HCT116 (cell line): ENCODE measurements around the gene OPN4. TPM values are rescaled to one million over a fixed set of nuclear protein-coding genes. Genes with fewer than 3 reads are reported as not detected.

Experiments
- ATAC-seq: fragments of 200-7000 bp; cut with Tn5 transposase; 2 replicates; pipeline ENCODE4 v1.9.1; 2020; ENCODE audit warnings: mild to moderate bottlenecking, moderate library complexity
- BruUV-seq: library from RNA; stranded (reverse); fragments of 400-500 nt; replicated peaks from 2 replicates; lab custom pipeline; 2021; lab: Mats Ljungman, UMichigan
- CTCF ChIA-PET: fragments of 300-600 bp; sonication (Branson Sonifier 250); formaldehyde crosslinking; loops from one replicate; lab custom pipeline; 2021; ENCODE audit warnings: antibody characterized with exemption; lab: Charles Lee
- POLR2A ChIA-PET: fragments of 300-600, 350-600 bp; sonication (Branson Sonifier 250); formaldehyde crosslinking; loops from one replicate; lab custom pipeline; 2021; ENCODE audit warnings: antibody characterized with exemption; lab: Charles Lee
- RAD21 ChIA-PET, 2 experiments: fragments of 300-600 bp; sonication (Branson Sonifier 250); formaldehyde crosslinking; loops; one replicate each; lab custom pipeline; 2023; ENCODE audit warnings: low total read pairs in 2 of 2; ENCODE audit not compliant: uncharacterized antibody in 2 of 2, unreplicated experiment in 2 of 2, low non-redundant PET in 1 of 2; lab: Charles Lee
- DNase-seq: peaks from one replicate; pipeline ENCODE4 v3.0.0-alpha.2; 2010; ENCODE audit warnings: low read depth, low spot score
- H2AFZ ChIP-seq: fragments of 200-600 bp; shearing (Covaris generic), sonication (generic); 2 replicates; pipeline ENCODE4 v1.6.1; 2017; ENCODE audit warnings: low read depth, mixed run types, mixed read lengths, antibody characterized with exemption, low read length; ENCODE audit not compliant: poor library complexity, severe bottlenecking
- H3K27ac ChIP-seq: 2 replicates; pipeline ENCODE4 v1.5.1; 2012; ENCODE audit warnings: low read depth, low read length
- H3K27me3 ChIP-seq: fragments of 200-600 bp; sonication (generic); 2 replicates; pipeline ENCODE4 v1.6.1; 2016; ENCODE audit warnings: mixed run types, low read length, mixed read lengths; ENCODE audit not compliant: insufficient read depth
- H3K36me3 ChIP-seq, 2 experiments: fragments of 200-500 bp in 1 of 2; fragments of 200-600 bp in 1 of 2; sonication (Bioruptor generic) in 1 of 2; sonication (generic) in 1 of 2; 2 replicates each; pipeline versions ENCODE4 v1.5.1 to v1.6.1; 2014 to 2016; ENCODE audit warnings: low read length in 2 of 2, inconsistent platforms in 1 of 2, mixed read lengths in 1 of 2, mixed run types in 1 of 2; ENCODE audit not compliant: insufficient read depth in 2 of 2, control insufficient read depth in 1 of 2
- H3K4me1 ChIP-seq, 2 experiments: fragments of 200-600 bp in 1 of 2; sonication (generic) in 1 of 2; 2 replicates each; pipeline versions ENCODE4 v1.5.1 to v1.6.1; 2012 to 2017; ENCODE audit warnings: low read length in 2 of 2, inconsistent platforms in 1 of 2, mild to moderate bottlenecking in 1 of 2, mixed read lengths in 1 of 2, mixed run types in 1 of 2, moderate library complexity in 1 of 2; ENCODE audit not compliant: insufficient read depth in 2 of 2, control insufficient read depth in 1 of 2
- H3K4me2 ChIP-seq: fragments of 200-600 bp; sonication (generic); 2 replicates; pipeline ENCODE4 v1.6.1; 2017; ENCODE audit warnings: mixed run types, low read length, mixed read lengths
- H3K4me3 ChIP-seq, 2 experiments: fragments of 200-600 bp in 1 of 2; sonication (generic) in 1 of 2; replicated peaks in 1 of 2; 2 replicates each; pipeline ENCODE4 v1.5.1; 2011 to 2016; ENCODE audit warnings: low read length in 2 of 2, control low read depth in 1 of 2, low read depth in 1 of 2, mild to moderate bottlenecking in 1 of 2, mixed read lengths in 1 of 2, mixed run types in 1 of 2
- H3K79me2 ChIP-seq: fragments of 200-600 bp; sonication (generic); 2 replicates; pipeline ENCODE4 v1.6.1; 2017; ENCODE audit warnings: mild to moderate bottlenecking, mixed run types, low read length, moderate library complexity, mixed read lengths; ENCODE audit not compliant: insufficient read depth
- H3K9ac ChIP-seq: fragments of 200-600 bp; sonication (generic); 2 replicates; pipeline ENCODE4 v1.6.1; 2016; ENCODE audit warnings: low read length, mixed read lengths
- H3K9me2 ChIP-seq: fragments of 200-600 bp; sonication (generic), shearing (Covaris generic); 2 replicates; pipeline ENCODE4 v1.6.1; 2017; ENCODE audit warnings: mixed run types, mild to moderate bottlenecking, moderate library complexity; ENCODE audit not compliant: insufficient read depth
- H3K9me3 ChIP-seq, 2 experiments: fragments of 200-500 bp in 1 of 2; fragments of 200-600 bp in 1 of 2; sonication (Bioruptor generic) in 1 of 2; sonication (generic) in 1 of 2; 2 replicates each; pipeline ENCODE4 v1.6.1; 2014 to 2017; ENCODE audit warnings: low read length in 2 of 2, mixed read lengths in 2 of 2, inconsistent platforms in 1 of 2, low read depth in 1 of 2, mild to moderate bottlenecking in 1 of 2, mixed run types in 1 of 2, moderate library complexity in 1 of 2; ENCODE audit not compliant: control insufficient read depth in 1 of 2, insufficient read depth in 1 of 2
- H4K20me1 ChIP-seq: fragments of 200-600 bp; sonication (generic), shearing (Covaris generic); 2 replicates; pipeline ENCODE4 v1.6.1; 2017; ENCODE audit warnings: mixed run types, mild to moderate bottlenecking, moderate library complexity; ENCODE audit not compliant: insufficient read depth
- ATF3 ChIP-seq: IDR thresholded peaks from 2 replicates; pipeline ENCODE4 v1.6.1; 2012
- EGR1 ChIP-seq: IDR thresholded peaks from 2 replicates; pipeline ENCODE4 v1.6.1; 2012; ENCODE audit warnings: low read depth
- ELF1 ChIP-seq: IDR thresholded peaks from 2 replicates; pipeline ENCODE4 v1.6.1; 2012; ENCODE audit warnings: low read depth, borderline replicate concordance
- FOSL1 ChIP-seq: IDR thresholded peaks from 2 replicates; pipeline ENCODE4 v1.6.1; 2012; ENCODE audit warnings: low read depth
- POLR2AphosphoS5 ChIP-seq: IDR thresholded peaks from 2 replicates; pipeline ENCODE4 v1.6.1; 2011; ENCODE audit warnings: mild to moderate bottlenecking, low read depth, low read length, moderate library complexity
- SRF ChIP-seq: IDR thresholded peaks from 2 replicates; pipeline ENCODE4 v1.6.1; 2012; ENCODE audit warnings: low read depth
- ZFX ChIP-seq: fragments of 450-650 bp; IDR thresholded peaks from 2 replicates; pipeline ENCODE4 v1.6.1; 2017
- intact Hi-C: fragments of 100-400 bp; cut with micrococcal nuclease; formaldehyde crosslinking; loops from 2 replicates; pipeline ENCODE4 v1.10.0; 2022
- total RNA-seq: library from RNA; stranded (reverse); gene quantifications from one replicate; pipeline ENCODE4 v1.2.1, GENCODE V29; 2021; ENCODE audit not compliant: unreplicated experiment

The OPN4 gene
- total RNA-seq, 1 experiment from 2014 or later, result not detected

GRCh38 chr10:86690657-86691084 is 36.3 kb downstream of the OPN4 start:
- H3K79me2 ChIP-seq, result no peaks in the 10 kb centered on the region
- no peak overlapping the region for H3K27ac ChIP-seq
- no peak overlapping the region for H3K4me3 ChIP-seq
- H3K27me3 ChIP-seq, result no peaks in the 10 kb centered on the region
- no peaks in the 10 kb centered on the region for H3K9me2 ChIP-seq
- no peak overlapping the region for H2AFZ ChIP-seq
- ChIA-PET CTCF (interaction anchor here (1.4 kb wide), 1 partner anchor 209 kb away, joined by 4 read pairs; no protein-coding TSS in a partner anchor), RAD21 (no interaction called here), POLR2A (no interaction called here)
- no peak overlapping the region for H3K9ac ChIP-seq
- no peak for TF ChIP-seq ELF1
- intact Hi-C loops, result no loop called here
- DNase-seq, result no peak
- no peak overlapping the region for H3K4me2 ChIP-seq
- H4K20me1 ChIP-seq, result no peaks in the 10 kb centered on the region
- no peaks in the 10 kb centered on the region for H3K4me1 ChIP-seq
- no peak for ATAC-seq
- no TSS peak for BruUV-seq
- H3K9me3 ChIP-seq, result no peaks in the 10 kb centered on the region
- no peaks in the 10 kb centered on the region for H3K36me3 ChIP-seq

DNA sequence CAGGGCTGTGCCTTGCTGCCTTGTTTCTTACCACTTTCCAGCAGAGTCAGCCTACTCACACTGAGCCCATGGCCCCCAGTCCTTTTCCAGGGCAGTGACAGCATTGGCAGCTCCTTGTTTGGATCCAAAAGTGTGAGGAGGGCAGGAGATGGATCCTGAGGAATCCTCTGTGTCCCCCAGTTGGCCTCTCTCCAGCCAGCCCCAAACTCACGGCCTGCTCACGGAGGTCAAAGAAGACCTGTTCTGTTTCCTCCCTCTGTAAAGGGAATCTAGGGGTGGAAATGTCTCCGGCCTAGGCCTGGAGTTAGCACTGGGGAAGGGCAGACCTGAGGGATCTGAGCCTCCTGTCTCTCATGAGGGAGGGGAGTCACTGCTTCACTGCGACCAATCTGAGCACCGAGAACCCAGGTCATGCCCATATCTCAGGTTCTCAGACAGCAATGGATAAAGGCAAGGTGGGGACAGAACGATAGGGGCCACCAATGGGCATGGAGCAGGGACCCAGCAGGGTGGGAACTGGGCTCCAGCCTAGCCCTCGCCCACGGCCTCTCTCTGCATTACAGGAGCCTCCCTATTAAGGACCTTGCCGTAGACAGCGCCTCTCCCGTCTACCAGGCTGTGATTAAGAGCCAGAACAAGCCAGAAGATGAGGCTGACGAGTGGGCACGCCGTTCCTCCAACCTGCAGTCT is 37.1 kb downstream of the OPN4 start:
- Histone ChIP-seq H3K27me3 (no peaks in the 10 kb centered on the region), H3K9ac (no peak overlapping the region), H3K4me2 (no peak overlapping the region), H3K9me2 (no peaks in the 10 kb centered on the region), H3K9me3 (no peaks in the 10 kb centered on the region), H3K36me3 (no peaks in the 10 kb centered on the region), H3K27ac (no peak overlapping the region), H3K4me1 (no peaks in the 10 kb centered on the region), H3K4me3 (no peak overlapping the region), H2AFZ (no peak overlapping the region), H3K79me2 (no peaks in the 10 kb centered on the region), H4K20me1 (no peaks in the 10 kb centered on the region)
- ATAC-seq (no peak), DNase-seq (no peak)
- intact Hi-C loops, result no loop called here
- ChIA-PET POLR2A (no interaction called here), RAD21 (no interaction called here), CTCF (interaction anchor here (0.6 to 1.4 kb wide), 2 partner anchors 208 to 275 kb away, joined by 3 to 4 read pairs; no protein-coding TSS in a partner anchor)
- no peak for TF ChIP-seq FOSL1
- no peak for TF ChIP-seq ATF3
- TF ChIP-seq SRF, result no peak
- no peak for TF ChIP-seq EGR1
- no peak for TF ChIP-seq ZFX
- no peak for TF ChIP-seq ELF1
- no peak for TF ChIP-seq POLR2AphosphoS5
- no TSS peak for BruUV-seq
